ENCODE measurements around the gene PDGFRB. TPM values are rescaled to one million over a fixed set of nuclear protein-coding genes. Genes with fewer than 3 reads are reported as not detected.
"Not testable (repeated sequence)": the region's sequence is repeated elsewhere in the genome, so short reads cannot be mapped to it uniquely, and the experiment has no call there.

The PDGFRB gene
- total and polyA plus RNA-seq, 4 donors, result 33.6 to 215 (median 78.3) TPM

DNA sequence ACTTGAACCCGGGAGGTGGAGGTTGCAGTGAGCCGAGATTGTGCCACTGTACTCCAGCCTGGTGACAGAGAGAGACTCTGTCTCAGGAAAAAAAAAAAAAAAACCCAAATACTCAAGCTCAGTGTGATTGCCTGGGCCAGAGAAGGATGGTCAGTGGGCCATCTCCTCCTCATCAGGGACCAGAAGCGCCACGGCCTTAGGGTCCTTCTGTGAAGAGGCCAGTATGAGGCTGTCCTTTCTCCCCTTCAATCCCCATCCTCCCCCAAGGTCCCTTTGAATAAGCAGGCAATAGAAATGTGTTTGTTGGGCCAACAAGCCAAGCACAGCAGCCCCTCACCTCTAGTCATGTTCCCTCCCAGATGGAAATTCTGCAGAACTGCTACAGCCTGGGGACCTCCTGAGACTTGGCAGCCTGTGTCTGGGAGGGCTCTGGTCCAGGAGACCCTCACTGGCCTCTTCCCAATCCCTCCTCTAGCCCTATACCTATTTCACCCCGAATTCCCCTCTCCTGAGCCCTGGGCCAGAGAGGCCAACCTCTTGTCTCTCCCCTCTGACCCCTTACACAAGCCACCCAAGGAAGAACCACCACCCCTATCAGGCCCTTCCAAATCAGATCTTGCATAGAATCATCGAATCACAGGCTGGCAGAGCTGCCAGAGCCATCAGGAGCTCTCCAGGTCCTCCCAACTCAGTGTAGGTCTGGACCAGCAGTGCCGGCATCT is 70.3 kb downstream of the PDGFRB start:
- H3K27me3 ChIP-seq (ENCODE audit: control insufficient read depth in 3 of 3, insufficient read depth in 3 of 3, low read length in 2 of 3), result no peaks in the 10 kb centered on the region
- no peaks in the 10 kb centered on the region for H3K9me3 ChIP-seq (ENCODE audit: control insufficient read depth in 4 of 4, insufficient read depth in 3 of 4, low read length in 3 of 4)
- H3K4me3 ChIP-seq, result no peak overlapping the region
- no peak overlapping the region for H3K27ac ChIP-seq (ENCODE audit: low read depth in 1 of 2, low read length in 1 of 2)
- ATAC-seq (ENCODE audit: insufficient read depth, low FRiP score) (no peak), DNase-seq (no peak)
- H3K9ac ChIP-seq (ENCODE audit: insufficient read depth in 1 of 2, low read length in 2 of 2), result no peak overlapping the region
- no peaks in the 10 kb centered on the region for H3K36me3 ChIP-seq (ENCODE audit: control insufficient read depth in 4 of 4, insufficient read depth in 4 of 4, low read length in 4 of 4)
- peaks cover 0 to 16% (median 4%) of the 10 kb centered on the region in 5 donors for H3K4me1 ChIP-seq (ENCODE audit: control insufficient read depth in 5 of 5, insufficient read depth in 5 of 5, low read length in 5 of 5)
- TF ChIP-seq CTCF (IDR thresholded peaks at IDR 0.05; ENCODE audit: control extremely low read depth, extremely low read depth), result no peak
- 83 to 91% methylated on average over 7 of the region's 7 CpGs for WGBS, 2 donors

GRCh38 chr5:150084754-150085153 is 70.9 kb downstream of the PDGFRB start:
- not testable (repeated sequence) for H3K9me3 ChIP-seq (ENCODE audit: control insufficient read depth in 4 of 4, insufficient read depth in 3 of 4, low read length in 3 of 4); H3K9ac ChIP-seq (ENCODE audit: insufficient read depth in 1 of 2, low read length in 2 of 2); H3K36me3 ChIP-seq (ENCODE audit: control insufficient read depth in 4 of 4, insufficient read depth in 4 of 4, low read length in 4 of 4); H3K4me3 ChIP-seq; DNase-seq; H3K27ac ChIP-seq (ENCODE audit: low read depth in 1 of 2, low read length in 1 of 2); ATAC-seq (ENCODE audit: insufficient read depth, low FRiP score); H3K27me3 ChIP-seq (ENCODE audit: control insufficient read depth in 3 of 3, insufficient read depth in 3 of 3, low read length in 2 of 3)
- peaks cover 0 to 16% (median 4%) of the 10 kb centered on the region in 5 donors for H3K4me1 ChIP-seq (ENCODE audit: control insufficient read depth in 5 of 5, insufficient read depth in 5 of 5, low read length in 5 of 5)
- 86% methylated on average over 6 of the region's 6 CpGs for WGBS, 2 donors

GRCh38 chr5:150082889-150083288 is 72.8 kb downstream of the PDGFRB start:
- H3K4me3 ChIP-seq, result no peak overlapping the region
- ATAC-seq (ENCODE audit: insufficient read depth, low FRiP score), result no peak
- TF ChIP-seq CTCF (IDR thresholded peaks at IDR 0.05; ENCODE audit: control extremely low read depth, extremely low read depth), result no peak
- no peak overlapping the region for H3K9ac ChIP-seq (ENCODE audit: insufficient read depth in 1 of 2, low read length in 2 of 2)
- no peaks in the 10 kb centered on the region for H3K36me3 ChIP-seq (ENCODE audit: control insufficient read depth in 4 of 4, insufficient read depth in 4 of 4, low read length in 4 of 4)
- no peaks in the 10 kb centered on the region for H3K9me3 ChIP-seq (ENCODE audit: control insufficient read depth in 4 of 4, insufficient read depth in 3 of 4, low read length in 3 of 4)
- no peaks in the 10 kb centered on the region for H3K27me3 ChIP-seq (ENCODE audit: control insufficient read depth in 3 of 3, insufficient read depth in 3 of 3, low read length in 2 of 3)
- peaks cover 0 to 16% (median 4%) of the 10 kb centered on the region in 5 donors for H3K4me1 ChIP-seq (ENCODE audit: control insufficient read depth in 5 of 5, insufficient read depth in 5 of 5, low read length in 5 of 5)
- 10 to 49% methylated on average over 6 of the region's 6 CpGs for WGBS, 2 donors
- DNase-seq, result no peak
- H3K27ac ChIP-seq (ENCODE audit: low read depth in 1 of 2, low read length in 1 of 2), result no peak overlapping the region

DNA sequence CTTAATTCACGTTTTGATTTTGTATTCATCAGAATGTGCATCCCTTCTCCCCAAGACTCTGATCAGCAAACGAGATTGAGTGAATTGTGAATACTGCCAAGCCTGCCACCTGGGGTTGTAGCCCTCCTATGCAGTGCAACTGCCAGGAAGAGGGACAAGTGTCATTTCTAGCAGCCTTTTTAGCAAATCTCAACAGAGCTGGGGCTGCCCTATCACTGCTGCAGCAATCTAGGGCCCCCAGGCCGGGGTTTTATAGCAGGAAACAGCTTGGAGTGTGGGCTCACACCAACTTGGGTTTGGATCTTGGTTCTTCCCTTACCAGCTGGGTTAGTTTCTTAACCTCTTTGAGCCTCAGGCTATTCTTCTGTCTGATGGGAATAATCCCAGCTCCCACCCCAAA is 73.3 kb downstream of the PDGFRB start:
- H3K4me1 ChIP-seq (ENCODE audit: control insufficient read depth in 5 of 5, insufficient read depth in 5 of 5, low read length in 5 of 5), result peaks cover 0 to 16% (median 4%) of the 10 kb centered on the region in 5 donors
- H3K36me3 ChIP-seq (ENCODE audit: control insufficient read depth in 4 of 4, insufficient read depth in 4 of 4, low read length in 4 of 4), result no peaks in the 10 kb centered on the region
- 26 to 39% methylated on average over 3 of the region's 3 CpGs for WGBS, 2 donors
- no peak overlapping the region for H3K4me3 ChIP-seq
- no peak for TF ChIP-seq CTCF (IDR thresholded peaks at IDR 0.05; ENCODE audit: control extremely low read depth, extremely low read depth)
- H3K9ac ChIP-seq (ENCODE audit: insufficient read depth in 1 of 2, low read length in 2 of 2), result no peak overlapping the region
- H3K9me3 ChIP-seq (ENCODE audit: control insufficient read depth in 4 of 4, insufficient read depth in 3 of 4, low read length in 3 of 4), result no peaks in the 10 kb centered on the region
- H3K27ac ChIP-seq (ENCODE audit: low read depth in 1 of 2, low read length in 1 of 2), result no peak overlapping the region
- H3K27me3 ChIP-seq (ENCODE audit: control insufficient read depth in 3 of 3, insufficient read depth in 3 of 3, low read length in 2 of 3), result no peaks in the 10 kb centered on the region
- ATAC-seq (ENCODE audit: insufficient read depth, low FRiP score), result no peak
- DNase-seq, result no peak

Measured in lung (tissue), 12 donors.